IPS DF 4.7 (cell line): Measurements from ENCODE around the gene KIF3A.
"Not testable (repeated sequence)": the region's sequence is repeated elsewhere in the genome, so short reads cannot be mapped to it uniquely, and the experiment has no call there.

Experiments
- DNase-seq: peaks from one replicate; pipeline ENCODE4 v3.0.0-alpha.2; 2013; ENCODE audit warnings: low spot score; ENCODE audit errors: extremely low read depth

The KIF3A gene

GRCh38 chr5:132718544-132719312 lies 18.6 kb downstream of the KIF3A start:
- DNase-seq, result no peak

DNA sequence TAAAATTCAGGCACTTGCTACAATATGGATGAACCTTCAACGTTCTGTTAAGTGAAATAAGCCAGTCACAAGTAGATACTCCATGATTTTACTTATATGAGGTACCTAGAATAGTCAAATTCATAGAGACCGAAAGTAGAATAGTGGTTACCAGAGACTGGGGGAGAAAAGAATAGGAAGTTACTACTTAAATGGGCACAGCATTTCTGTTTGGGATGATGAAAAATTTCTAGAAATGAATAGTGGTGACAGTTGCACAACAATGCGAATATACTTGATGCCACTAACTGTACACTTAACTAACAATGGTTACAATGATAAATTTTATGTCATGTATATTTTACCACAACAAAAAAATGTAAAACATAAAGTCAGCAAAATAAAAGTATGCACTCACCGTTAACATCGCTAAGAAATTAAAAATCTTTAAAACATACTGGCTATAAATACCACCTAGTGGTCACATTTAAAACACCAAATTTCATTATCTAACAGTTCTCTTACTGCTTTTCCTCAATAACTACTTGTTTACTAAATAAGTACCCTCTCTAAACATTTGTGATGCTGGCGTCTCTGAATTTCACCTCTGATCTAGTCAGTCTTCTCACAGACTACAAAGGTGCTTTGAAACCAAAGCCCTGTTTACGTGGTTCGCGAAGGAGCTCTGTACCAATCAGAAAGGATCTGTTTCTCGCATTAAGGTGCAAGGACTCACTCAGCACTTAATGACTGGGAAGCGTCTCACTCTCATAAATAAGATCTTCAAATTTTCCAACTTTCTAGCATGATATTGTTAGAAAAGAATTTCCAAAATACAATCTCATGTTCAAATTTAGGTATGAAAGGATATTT lies 22.7 kb downstream of the KIF3A start:
- no peak for DNase-seq

GRCh38 chr5:132708645-132709044 lies 28.7 kb downstream of the KIF3A start:
- no peak for DNase-seq

DNA sequence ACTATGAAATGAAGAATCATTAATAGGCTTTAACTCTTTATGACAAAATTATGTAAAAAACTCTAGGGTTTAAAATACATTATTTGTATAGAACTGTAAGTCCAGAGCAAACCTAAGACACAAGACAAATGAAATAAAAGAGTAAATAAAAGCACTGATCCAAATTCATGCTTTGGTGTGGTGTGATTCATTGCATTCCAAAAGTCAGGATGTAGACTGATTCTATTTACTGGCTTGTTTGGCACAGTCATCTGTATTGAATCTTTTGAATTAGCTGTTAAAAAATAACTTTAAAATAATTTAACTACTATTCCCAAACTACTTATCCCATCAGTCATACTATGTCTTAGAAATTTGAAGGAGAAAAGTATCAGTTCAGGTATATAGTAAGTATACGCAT lies 32.5 kb downstream of the KIF3A start:
- DNase-seq, result no peak

GRCh38 chr5:132695956-132696355 lies 41.4 kb downstream of the KIF3A start:
- DNase-seq, result no peak

DNA sequence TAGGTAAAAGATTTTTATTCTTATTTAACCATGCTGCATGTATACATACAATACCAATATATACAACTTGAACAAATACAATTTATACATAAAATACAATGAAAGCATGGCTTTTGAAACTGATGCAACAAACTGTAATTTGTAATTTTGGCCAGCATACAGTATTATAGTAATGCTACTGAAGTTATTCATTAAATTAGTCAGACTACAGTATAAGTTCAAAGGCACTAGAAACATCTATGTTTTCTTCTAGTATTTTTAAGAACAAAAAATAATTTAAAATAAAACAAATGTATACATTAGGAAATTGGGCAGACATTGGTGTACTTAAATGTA lies 44.7 kb downstream of the KIF3A start:
- no peak for DNase-seq

DNA sequence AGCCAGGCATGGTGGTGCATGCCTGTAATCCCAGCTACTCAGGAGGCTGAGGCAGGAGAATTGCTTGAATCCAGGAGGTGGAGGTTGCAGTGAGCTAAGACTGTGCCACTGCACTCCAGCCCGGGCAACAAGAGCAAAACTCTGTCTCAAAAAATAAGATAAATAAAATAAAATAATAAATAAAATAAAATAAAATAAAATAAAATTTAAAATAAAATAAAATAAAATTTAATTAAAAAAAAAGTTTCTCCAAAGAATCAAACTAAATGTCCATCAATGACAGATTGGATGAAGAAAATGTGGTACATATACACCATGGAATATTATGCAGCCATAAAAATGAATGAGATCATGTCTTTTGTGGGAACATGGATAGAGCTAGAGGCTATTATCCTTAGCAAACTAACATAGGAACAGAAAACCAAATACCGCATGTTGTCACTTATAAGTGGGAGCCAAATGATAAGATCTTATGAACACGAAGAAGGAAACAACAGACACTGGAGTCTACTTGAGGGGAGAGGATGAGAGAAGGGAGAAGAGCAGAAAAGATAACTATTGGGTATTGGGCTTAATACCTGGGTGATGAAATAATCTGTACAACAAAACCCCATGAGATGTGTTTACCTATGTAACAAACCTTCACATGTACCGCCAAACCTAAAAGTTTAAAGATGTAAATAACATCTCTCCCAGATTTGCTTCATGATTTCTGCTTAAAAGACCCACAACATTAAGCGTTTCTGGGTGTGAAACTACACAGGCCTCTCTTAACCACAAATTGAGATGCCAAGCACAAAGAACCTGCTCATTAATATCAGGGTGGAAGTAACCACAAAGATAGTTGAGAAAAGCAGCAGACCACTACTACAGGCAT lies 45.4 kb downstream of the KIF3A start:
- not testable (repeated sequence) for DNase-seq

GRCh38 chr5:132690156-132690555 lies 47.2 kb downstream of the KIF3A start:
- DNase-seq, result no peak

GRCh38 chr5:132689513-132689912 lies 47.8 kb downstream of the KIF3A start:
- DNase-seq, result no peak

DNA sequence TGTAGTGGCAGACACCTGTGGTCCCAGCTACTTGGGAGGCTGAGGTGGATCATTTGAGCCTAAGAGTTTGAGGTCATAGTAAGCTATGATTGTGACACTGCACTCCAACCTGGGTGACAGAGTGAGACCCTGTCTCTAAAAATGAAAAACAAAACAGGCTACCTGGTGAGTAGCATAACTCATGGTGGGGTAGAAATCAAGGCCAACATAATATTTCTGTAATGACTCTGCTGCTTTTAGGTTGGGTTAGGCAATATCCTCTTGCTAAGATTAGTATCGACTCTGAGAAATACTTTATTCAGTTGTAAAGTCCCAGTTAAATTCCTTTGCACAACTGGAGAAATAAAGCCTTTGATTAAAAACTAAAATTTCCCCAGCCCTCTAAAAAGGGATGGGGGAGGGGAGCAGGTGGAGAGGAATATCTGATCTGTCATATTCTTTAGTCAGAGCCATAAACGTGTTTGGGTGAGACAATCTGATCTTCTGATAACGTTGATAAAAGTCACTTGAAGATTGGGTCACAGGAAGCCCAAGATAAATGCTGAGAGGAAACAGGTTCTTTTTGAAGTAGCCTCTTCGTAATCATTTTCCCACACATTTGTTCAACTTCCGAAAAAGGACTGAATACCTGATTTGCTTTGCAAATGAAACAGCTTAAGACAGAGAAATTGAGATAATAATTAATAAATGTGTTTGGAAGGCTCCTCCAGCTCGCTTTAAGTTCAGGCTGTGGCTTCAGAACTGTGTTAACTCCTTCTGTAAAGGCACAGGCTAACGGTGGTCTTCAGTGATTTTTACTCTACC lies 48.6 kb downstream of the KIF3A start:
- no peak for DNase-seq

- no peak for DNase-seq
Measured at GRCh38 chr5:132687995-132688394, 49.4 kb downstream of the KIF3A start.

DNA sequence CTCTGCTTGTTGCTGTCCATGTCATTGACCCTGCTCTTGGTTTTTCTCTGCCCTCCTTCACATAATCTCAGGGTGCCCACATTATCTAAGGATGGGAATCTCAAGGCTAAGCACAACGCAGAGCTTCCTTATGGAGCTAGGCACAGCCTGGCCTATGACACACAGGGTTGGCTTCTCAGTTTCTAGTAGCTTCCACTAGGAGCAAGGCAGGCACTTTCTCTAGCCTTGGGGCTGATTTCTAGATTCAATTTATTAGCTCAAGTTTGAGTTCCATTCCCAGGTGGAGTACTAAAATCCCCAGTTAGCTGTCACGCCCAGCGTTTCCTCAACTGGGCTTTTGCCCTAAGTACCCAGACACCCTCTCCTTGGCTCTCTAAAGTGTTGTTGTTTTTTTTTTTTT lies 51.2 kb downstream of the KIF3A start:
- DNase-seq, result no peak

DNA sequence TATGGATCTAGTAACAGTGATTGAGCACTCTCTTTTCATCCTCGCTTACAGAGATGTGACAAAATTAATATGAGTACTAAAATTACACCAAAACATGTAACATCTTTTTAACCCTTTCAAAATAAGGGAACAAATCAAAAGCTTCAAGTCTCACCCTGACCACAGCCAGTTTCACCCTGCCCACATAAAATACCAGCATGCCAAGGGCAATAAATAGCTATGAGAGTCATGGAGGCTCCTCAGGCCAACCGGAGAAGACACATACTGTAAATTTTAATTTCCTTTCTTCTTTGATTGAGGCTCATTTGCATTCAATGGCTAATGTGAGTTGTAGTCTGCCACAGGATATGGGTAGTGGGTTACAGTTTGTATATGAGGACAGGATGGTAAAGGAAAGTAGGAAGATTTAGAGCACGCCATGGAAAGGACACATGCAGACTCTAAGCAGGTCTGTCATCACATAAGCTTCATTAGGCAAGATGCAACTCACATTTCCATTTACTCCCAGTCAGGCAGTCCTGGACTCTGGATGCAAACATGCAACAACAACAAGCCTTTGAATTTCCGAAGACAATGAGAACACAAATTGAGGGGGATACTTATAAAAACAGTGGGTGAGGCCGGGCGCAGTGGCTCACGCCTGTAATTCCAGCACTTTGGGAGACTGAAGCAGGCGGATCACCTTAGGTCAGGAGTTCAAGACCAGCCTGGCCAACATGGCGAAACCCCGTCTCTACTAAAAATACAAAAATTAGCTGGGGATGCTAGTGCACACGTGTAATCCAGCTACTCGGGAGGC lies 52.2 kb downstream of the KIF3A start:
- no peak for DNase-seq

- DNase-seq, result no peak
Measured at GRCh38 chr5:132684491-132684890, 52.9 kb downstream of the KIF3A start.

DNA sequence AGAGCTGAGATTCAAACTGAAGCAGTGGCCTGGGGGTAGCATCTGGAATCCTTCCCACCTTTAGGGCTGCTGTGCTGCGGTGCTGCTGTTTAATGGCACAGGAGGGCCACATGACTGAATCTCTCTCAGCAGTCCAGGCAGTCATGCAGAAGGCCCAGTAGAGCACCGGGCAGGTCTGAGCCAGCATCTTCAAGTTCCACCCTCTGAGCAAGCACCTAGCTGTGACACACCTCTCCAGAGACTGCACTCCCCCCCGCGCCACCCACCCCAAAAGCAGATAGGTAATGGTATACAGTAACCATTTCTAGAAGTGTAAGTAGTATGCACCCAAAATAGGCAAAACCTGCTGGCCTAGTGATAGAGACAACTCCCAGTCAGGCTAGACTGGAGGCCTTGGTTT lies 55.4 kb downstream of the KIF3A start:
- no peak for DNase-seq

GRCh38 chr5:132681476-132681831 lies 55.9 kb downstream of the KIF3A start:
- no peak for DNase-seq

- DNase-seq, result no peak
Measured at GRCh38 chr5:132680780-132681475, 56.4 kb downstream of the KIF3A start.

GRCh38 chr5:132679717-132680380 lies 57.5 kb downstream of the KIF3A start:
- DNase-seq, result no peak

- no peak for DNase-seq
Measured at GRCh38 chr5:132679166-132679565, 58.2 kb downstream of the KIF3A start.
